Endodermal cell (in vitro differentiated cells): ENCODE measurements around the gene THSD8. TPM values are rescaled to one million over a fixed set of nuclear protein-coding genes. Genes with fewer than 3 reads are reported as not detected.

ENCODE experiments used
- DNase-seq: peaks from one replicate; pipeline ENCODE4 v3.0.0-alpha.2; 2017
- H3K27ac ChIP-seq: 2 replicates; pipeline ENCODE4 v1.5.1; 2013; ENCODE audit warnings: mild to moderate bottlenecking, low read depth, low read length, moderate library complexity
- H3K27me3 ChIP-seq: 2 replicates; pipeline ENCODE4 v1.6.1; 2013; ENCODE audit warnings: mild to moderate bottlenecking, low read length, moderate library complexity; ENCODE audit not compliant: insufficient read depth, control insufficient read depth, poor library complexity, severe bottlenecking
- H3K36me3 ChIP-seq: 2 replicates; pipeline ENCODE4 v1.7.0; 2013; ENCODE audit warnings: mild to moderate bottlenecking, low read length, moderate library complexity; ENCODE audit not compliant: control insufficient read depth, insufficient read depth
- H3K4me1 ChIP-seq: one replicate; pipeline ENCODE4 v1.7.0; 2013; ENCODE audit warnings: low read length; ENCODE audit not compliant: control insufficient read depth, insufficient read depth
- H3K4me3 ChIP-seq: 2 replicates; pipeline ENCODE4 v1.5.1; 2013; ENCODE audit warnings: mild to moderate bottlenecking, low read length, moderate library complexity
- H3K9ac ChIP-seq: 2 replicates; pipeline ENCODE4 v1.6.1; 2013; ENCODE audit warnings: mild to moderate bottlenecking, low read length, moderate library complexity; ENCODE audit not compliant: poor library complexity, severe bottlenecking; ENCODE audit errors: extremely low read depth
- H3K9me3 ChIP-seq: 2 replicates; pipeline ENCODE4 v1.6.1; 2013; ENCODE audit warnings: mild to moderate bottlenecking, low read length, moderate library complexity; ENCODE audit not compliant: control insufficient read depth
- H3K27ac Mint-ChIP-seq: 2 replicates; pipeline ENCODE4 v1.8.0; 2020; ENCODE audit warnings: mixed read lengths
- H3K27me3 Mint-ChIP-seq: 2 replicates; pipeline ENCODE4 v1.8.0; 2021; ENCODE audit warnings: mild to moderate bottlenecking, mixed read lengths; ENCODE audit not compliant: insufficient read depth
- H3K36me3 Mint-ChIP-seq: 2 replicates; pipeline ENCODE4 v1.8.0; 2020; ENCODE audit warnings: low read depth, mixed read lengths
- H3K4me1 Mint-ChIP-seq: 2 replicates; pipeline ENCODE4 v1.8.0; 2020; ENCODE audit warnings: mixed read lengths
- H3K4me3 Mint-ChIP-seq: 2 replicates; pipeline ENCODE4 v1.8.0; 2020; ENCODE audit warnings: mild to moderate bottlenecking, moderate library complexity, mixed read lengths
- H3K9me3 Mint-ChIP-seq: 2 replicates; pipeline ENCODE4 v1.8.0; 2020; ENCODE audit warnings: mild to moderate bottlenecking, mixed read lengths
- CTCF ChIP-seq: fragments of 200-600 bp; sonication (generic); conservative IDR thresholded peaks from 2 replicates; pipeline ENCODE4 v1.5.0; 2021; ENCODE audit warnings: antibody characterized with exemption, mild to moderate bottlenecking
- WGBS, 2 experiments: methylation state at CpG; one replicate each; pipeline versions ENCODE4 v1.1.5 to v1.1.7; 2013; ENCODE audit warnings: missing lambda C conversion rate in 2 of 2, mixed read lengths in 1 of 2; ENCODE audit not compliant: insufficient coverage in 1 of 2, insufficient read length in 1 of 2; 5-methylcytosine and 5-hydroxymethylcytosine counted together
- total RNA-seq, 2 donors: library from RNA; stranded (reverse); fragmentation: NEBNext Ultra II Directional in 1 of 2; extraction: Animal tissue kit (Norgen Biotek cat#: 25700) in 1 of 2; gene quantifications; 2 replicates in 1 of 2; 3 replicates in 1 of 2; pipeline ENCODE4 v1.2.1, GENCODE V29; 2021

The THSD8 gene
- total RNA-seq, 2 donors from 2014 or later: 34.4 to 57.4 TPM

- peak overlapping the region; percentile 41 for H3K4me3 Mint-ChIP-seq
- Histone ChIP-seq H3K4me3 (peak overlapping the region; percentile 65), H3K9me3 (no peaks in the 10 kb centered on the region), H3K4me1 (no peaks in the 10 kb centered on the region), H3K27me3 (peaks cover 16% of the 10 kb centered on the region), H3K36me3 (no peaks in the 10 kb centered on the region), H3K27ac (no peak overlapping the region), H3K9ac (peak overlapping the region; percentile 25)
- peak; percentile 93 for TF ChIP-seq CTCF
- no peaks in the 10 kb centered on the region for H3K36me3 Mint-ChIP-seq
- 10 to 16% methylated on average over 25 to 46 of the region's 46 CpGs for WGBS, 2 experiments
- peaks cover 3% of the 10 kb centered on the region for H3K9me3 Mint-ChIP-seq
- H3K27ac Mint-ChIP-seq: peak overlapping the region; percentile 75
- DNase-seq: peak; percentile 97
- H3K27me3 Mint-ChIP-seq: peaks cover 41% of the 10 kb centered on the region
- H3K4me1 Mint-ChIP-seq: peaks cover 6% of the 10 kb centered on the region
These were observed 23.6 kb downstream of the THSD8 start for GRCh38 chr19:12825254-12826131.

- Histone ChIP-seq H3K4me1 (no peaks in the 10 kb centered on the region), H3K4me3 (no peak overlapping the region), H3K36me3 (no peaks in the 10 kb centered on the region), H3K27me3 (peaks cover 42% of the 10 kb centered on the region), H3K9ac (no peak overlapping the region), H3K27ac (no peak overlapping the region), H3K9me3 (no peaks in the 10 kb centered on the region)
- Mint-ChIP-seq H3K36me3 (no peaks in the 10 kb centered on the region), H3K4me3 (peak overlapping the region; percentile 37), H3K9me3 (no peaks in the 10 kb centered on the region), H3K27me3 (peaks cover 69% of the 10 kb centered on the region), H3K4me1 (peaks cover 6% of the 10 kb centered on the region), H3K27ac (no peak overlapping the region)
- DNase-seq: peak; percentile 93
- 27 to 32% methylated on average over 13 to 23 of the region's 23 CpGs for WGBS, 2 experiments
- TF ChIP-seq CTCF: no peak
These were observed 26.6 kb downstream of the THSD8 start for GRCh38 chr19:12828494-12828893.

- no peaks in the 10 kb centered on the region for H3K9me3 Mint-ChIP-seq
- peaks cover 87% of the 10 kb centered on the region for H3K27me3 Mint-ChIP-seq
- Histone ChIP-seq H3K27me3 (peaks cover 79% of the 10 kb centered on the region), H3K36me3 (no peaks in the 10 kb centered on the region), H3K9ac (no peak overlapping the region), H3K4me3 (peak overlapping the region; percentile 35), H3K27ac (no peak overlapping the region), H3K9me3 (no peaks in the 10 kb centered on the region), H3K4me1 (no peaks in the 10 kb centered on the region)
- no peak overlapping the region for H3K27ac Mint-ChIP-seq
- TF ChIP-seq CTCF: no peak
- H3K4me1 Mint-ChIP-seq: peaks cover 6% of the 10 kb centered on the region
- H3K4me3 Mint-ChIP-seq: peak overlapping the region; percentile 52
- no peaks in the 10 kb centered on the region for H3K36me3 Mint-ChIP-seq
- 0% methylated on average over 5 of the region's 5 CpGs; no CpG with 5 or more reads in 1 of the 2 experiments for WGBS, 2 experiments
- no peak for DNase-seq
These were observed 31.5 kb downstream of the THSD8 start for GRCh38 chr19:12833418-12833737.
